Vagina (tissue), 2 donors: ENCODE measurements around the gene STK11.

Source experiments
- POLR2A ChIP-seq, 2 donors: fragments of 450-650 bp; IDR thresholded peaks; one replicate each; pipeline ENCODE4 v1.6.1; 2017; ENCODE audit warnings: antibody characterized with exemption in 2 of 2, mild to moderate bottlenecking in 2 of 2, moderate library complexity in 2 of 2
- TF ChIP-seq, protein P1 (sequence below), 3 experiments: fragments of 450-650 bp in 2 of 3; fragments of 200-600 bp in 1 of 3; sonication (generic) in 1 of 3; IDR thresholded peaks; one replicate each; pipeline ENCODE4 v1.5.1; 2017 to 2019; ENCODE audit warnings: antibody characterized with exemption in 3 of 3, mild to moderate bottlenecking in 2 of 3, moderate library complexity in 2 of 3

DNA sequence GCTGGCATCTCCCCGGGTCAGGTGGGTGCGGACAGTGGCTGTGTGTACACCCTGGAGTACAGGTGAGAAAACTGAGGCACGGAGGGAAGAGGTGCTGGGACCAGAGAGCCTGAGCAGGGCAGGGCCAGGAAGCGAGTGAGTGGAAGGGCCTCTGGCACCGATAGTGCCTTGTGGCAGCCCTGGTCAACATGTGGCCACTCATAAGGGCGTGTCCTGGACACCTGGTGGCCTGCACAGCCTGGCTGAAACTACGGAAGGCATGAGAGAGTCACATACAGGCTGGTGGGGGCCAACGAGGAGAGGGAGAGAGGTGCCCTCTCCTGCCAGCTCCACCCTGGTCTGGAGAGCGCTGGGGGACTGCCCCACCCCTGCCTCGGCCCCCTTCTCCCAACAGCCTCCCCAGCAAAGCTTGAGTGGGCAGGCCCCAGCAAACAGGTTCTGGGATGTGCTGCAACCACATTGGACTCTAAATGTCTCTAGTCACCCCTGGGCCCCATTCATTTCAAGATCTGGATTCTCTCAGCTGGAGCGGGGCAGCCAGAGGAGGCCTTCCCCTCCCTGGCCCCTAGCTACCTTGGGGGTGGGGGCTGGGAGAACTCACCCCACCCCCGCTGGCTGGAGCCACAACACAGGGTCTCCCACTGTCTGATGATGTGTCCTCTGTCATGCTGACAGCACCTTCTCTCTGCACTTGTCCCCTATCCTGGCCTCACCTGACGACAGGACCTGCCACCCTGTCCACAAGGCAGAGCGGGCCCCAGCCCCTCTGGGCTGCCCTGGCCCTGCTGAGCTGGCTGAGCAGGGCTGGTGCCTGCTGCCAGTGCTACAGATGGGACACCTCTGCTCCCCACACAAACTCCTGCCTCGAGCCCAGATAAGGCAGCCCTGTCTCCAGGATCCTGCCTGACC is 26.4 kb downstream of the STK11 start:
- TF ChIP-seq, protein P1, sequence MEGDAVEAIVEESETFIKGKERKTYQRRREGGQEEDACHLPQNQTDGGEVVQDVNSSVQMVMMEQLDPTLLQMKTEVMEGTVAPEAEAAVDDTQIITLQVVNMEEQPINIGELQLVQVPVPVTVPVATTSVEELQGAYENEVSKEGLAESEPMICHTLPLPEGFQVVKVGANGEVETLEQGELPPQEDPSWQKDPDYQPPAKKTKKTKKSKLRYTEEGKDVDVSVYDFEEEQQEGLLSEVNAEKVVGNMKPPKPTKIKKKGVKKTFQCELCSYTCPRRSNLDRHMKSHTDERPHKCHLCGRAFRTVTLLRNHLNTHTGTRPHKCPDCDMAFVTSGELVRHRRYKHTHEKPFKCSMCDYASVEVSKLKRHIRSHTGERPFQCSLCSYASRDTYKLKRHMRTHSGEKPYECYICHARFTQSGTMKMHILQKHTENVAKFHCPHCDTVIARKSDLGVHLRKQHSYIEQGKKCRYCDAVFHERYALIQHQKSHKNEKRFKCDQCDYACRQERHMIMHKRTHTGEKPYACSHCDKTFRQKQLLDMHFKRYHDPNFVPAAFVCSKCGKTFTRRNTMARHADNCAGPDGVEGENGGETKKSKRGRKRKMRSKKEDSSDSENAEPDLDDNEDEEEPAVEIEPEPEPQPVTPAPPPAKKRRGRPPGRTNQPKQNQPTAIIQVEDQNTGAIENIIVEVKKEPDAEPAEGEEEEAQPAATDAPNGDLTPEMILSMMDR (IDR thresholded peaks at IDR 0.05): no peak
- TF ChIP-seq POLR2A (IDR thresholded peaks at IDR 0.05): no peak
